ENCODE data around the gene TMEM212.

- TF ChIP-seq, protein P1, sequence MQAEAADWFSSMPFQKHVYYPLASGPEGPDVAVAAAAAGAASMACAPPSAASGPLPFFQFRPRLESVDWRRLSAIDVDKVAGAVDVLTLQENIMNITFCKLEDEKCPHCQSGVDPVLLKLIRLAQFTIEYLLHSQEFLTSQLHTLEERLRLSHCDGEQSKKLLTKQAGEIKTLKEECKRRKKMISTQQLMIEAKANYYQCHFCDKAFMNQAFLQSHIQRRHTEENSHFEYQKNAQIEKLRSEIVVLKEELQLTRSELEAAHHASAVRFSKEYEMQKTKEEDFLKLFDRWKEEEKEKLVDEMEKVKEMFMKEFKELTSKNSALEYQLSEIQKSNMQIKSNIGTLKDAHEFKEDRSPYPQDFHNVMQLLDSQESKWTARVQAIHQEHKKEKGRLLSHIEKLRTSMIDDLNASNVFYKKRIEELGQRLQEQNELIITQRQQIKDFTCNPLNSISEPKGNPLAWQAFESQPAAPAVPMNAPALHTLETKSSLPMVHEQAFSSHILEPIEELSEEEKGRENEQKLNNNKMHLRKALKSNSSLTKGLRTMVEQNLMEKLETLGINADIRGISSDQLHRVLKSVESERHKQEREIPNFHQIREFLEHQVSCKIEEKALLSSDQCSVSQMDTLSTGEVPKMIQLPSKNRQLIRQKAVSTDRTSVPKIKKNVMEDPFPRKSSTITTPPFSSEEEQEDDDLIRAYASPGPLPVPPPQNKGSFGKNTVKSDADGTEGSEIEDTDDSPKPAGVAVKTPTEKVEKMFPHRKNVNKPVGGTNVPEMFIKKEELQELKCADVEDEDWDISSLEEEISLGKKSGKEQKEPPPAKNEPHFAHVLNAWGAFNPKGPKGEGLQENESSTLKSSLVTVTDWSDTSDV (CRISPR knock-in tag; IDR thresholded peaks at IDR 0.05): no peak
- TF ChIP-seq SIX1 (CRISPR knock-in tag; IDR thresholded peaks at IDR 0.05; ENCODE audit: borderline replicate concordance) (no peak), JUND (CRISPR knock-in tag; IDR thresholded peaks at IDR 0.05) (no peak), CEBPB (IDR thresholded peaks at IDR 0.05; ENCODE audit: borderline replicate concordance, low read depth, low read length) (no peak), TCF7L2 (IDR thresholded peaks at IDR 0.05; ENCODE audit: low read depth, low read length) (no peak), UBTF (CRISPR knock-in tag; IDR thresholded peaks at IDR 0.05) (no peak), POLR2AphosphoS2 (IDR thresholded peaks at IDR 0.05; ENCODE audit: low read depth, low read length) (no peak), ZNF740 (CRISPR knock-in tag; IDR thresholded peaks at IDR 0.05) (no peak), ZBTB39 (CRISPR knock-in tag; IDR thresholded peaks at IDR 0.05) (no peak), KLF15 (CRISPR knock-in tag; IDR thresholded peaks at IDR 0.05; ENCODE audit: borderline replicate concordance) (no peak)
- TF ChIP-seq, protein P2, sequence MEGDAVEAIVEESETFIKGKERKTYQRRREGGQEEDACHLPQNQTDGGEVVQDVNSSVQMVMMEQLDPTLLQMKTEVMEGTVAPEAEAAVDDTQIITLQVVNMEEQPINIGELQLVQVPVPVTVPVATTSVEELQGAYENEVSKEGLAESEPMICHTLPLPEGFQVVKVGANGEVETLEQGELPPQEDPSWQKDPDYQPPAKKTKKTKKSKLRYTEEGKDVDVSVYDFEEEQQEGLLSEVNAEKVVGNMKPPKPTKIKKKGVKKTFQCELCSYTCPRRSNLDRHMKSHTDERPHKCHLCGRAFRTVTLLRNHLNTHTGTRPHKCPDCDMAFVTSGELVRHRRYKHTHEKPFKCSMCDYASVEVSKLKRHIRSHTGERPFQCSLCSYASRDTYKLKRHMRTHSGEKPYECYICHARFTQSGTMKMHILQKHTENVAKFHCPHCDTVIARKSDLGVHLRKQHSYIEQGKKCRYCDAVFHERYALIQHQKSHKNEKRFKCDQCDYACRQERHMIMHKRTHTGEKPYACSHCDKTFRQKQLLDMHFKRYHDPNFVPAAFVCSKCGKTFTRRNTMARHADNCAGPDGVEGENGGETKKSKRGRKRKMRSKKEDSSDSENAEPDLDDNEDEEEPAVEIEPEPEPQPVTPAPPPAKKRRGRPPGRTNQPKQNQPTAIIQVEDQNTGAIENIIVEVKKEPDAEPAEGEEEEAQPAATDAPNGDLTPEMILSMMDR (CRISPR knock-in tag; IDR thresholded peaks at IDR 0.05): no peak
- TF ChIP-seq, protein P3, sequence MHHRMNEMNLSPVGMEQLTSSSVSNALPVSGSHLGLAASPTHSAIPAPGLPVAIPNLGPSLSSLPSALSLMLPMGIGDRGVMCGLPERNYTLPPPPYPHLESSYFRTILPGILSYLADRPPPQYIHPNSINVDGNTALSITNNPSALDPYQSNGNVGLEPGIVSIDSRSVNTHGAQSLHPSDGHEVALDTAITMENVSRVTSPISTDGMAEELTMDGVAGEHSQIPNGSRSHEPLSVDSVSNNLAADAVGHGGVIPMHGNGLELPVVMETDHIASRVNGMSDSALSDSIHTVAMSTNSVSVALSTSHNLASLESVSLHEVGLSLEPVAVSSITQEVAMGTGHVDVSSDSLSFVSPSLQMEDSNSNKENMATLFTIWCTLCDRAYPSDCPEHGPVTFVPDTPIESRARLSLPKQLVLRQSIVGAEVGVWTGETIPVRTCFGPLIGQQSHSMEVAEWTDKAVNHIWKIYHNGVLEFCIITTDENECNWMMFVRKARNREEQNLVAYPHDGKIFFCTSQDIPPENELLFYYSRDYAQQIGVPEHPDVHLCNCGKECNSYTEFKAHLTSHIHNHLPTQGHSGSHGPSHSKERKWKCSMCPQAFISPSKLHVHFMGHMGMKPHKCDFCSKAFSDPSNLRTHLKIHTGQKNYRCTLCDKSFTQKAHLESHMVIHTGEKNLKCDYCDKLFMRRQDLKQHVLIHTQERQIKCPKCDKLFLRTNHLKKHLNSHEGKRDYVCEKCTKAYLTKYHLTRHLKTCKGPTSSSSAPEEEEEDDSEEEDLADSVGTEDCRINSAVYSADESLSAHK (CRISPR knock-in tag; IDR thresholded peaks at IDR 0.05; ENCODE audit: borderline replicate concordance): no peak
These were observed 3.9 kb upstream of the TMEM212 start for GRCh38 chr3:171839270-171839669.

All from HepG2 (cell line).